HG03575 (cell line): ENCODE measurements around the gene BTBD19.
A peak's percentile ranks its signal among the peaks of the same experiment; 100 is the strongest.
"Not testable (repeated sequence)": the region's sequence is repeated elsewhere in the genome, so short reads cannot be mapped to it uniquely, and the experiment has no call there.

Experiments
- ATAC-seq: cut with Tn5 transposase; IDR thresholded peaks from one replicate; pipeline ENCODE4 v1.9.1; 2021; ENCODE audit not compliant: unreplicated experiment, insufficient number of reproducible peaks, low FRiP score; ENCODE audit errors: extremely low read depth

BTBD19 gene

DNA sequence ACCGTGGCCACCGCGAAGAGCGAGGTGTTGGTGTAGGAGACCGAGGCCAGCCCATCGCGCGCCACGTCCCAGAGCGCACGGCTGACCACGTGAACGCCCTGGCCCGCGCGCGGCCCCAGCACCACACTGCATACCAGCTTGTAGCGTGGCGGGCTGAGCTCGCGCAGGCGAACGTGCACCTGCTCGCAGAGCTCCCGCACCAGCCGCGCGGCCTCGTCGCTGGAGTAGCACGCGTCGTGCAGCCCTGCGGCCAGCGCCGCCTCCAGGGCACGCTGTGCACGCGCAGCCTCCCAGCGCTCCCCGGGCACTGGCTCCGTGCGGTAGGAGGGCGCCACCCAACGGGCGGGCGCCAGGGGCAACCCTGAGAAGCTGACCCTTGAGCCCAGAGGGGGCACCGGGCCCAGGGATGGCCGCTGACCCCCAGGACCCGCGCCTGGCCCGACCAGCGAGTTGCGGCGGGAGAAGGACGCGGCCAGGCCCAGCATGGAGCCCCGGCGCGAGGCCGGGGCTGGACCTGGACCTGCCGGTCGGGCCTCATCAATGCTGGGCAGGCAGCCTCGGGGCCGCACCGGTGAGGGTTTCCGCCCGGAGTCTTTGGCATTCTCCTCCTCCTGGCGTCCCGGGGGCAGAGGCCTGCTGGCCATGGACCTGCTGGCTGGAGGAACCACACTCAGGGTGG, 2.2 kb upstream of the BTBD19 start:
- ATAC-seq = no peak

DNA sequence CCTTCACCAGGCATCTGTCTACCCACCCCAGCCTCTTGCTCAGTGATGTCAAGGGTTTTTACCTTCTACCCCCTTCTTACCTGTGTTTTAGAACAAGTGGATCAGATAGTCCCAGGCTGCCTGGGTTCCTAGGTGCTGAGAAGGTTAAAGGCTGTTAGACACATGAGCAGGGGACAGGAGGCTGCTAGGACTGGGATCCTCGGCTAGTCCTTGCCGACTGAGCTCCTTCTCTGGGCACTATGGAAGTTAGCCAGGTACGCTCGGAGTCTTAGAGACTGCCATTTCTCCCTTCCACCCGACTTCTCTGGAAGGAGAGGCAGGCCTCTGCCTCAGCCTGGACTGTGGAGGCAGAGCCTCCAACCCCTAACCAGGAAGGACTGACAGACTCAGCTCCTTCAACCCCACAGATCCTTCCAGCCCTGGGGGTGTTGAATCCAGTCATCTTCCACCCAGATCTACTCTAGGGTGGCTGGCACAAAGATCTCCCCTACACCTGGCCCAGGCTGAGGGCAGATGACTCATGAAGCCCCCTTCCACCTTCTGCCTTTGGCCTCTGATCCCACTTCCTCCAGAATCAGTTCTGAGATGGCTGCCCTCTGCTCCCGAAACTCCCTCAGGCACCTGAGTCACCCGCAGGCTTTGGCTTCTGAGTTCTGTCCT, 1.5 kb upstream of the BTBD19 start, which contains the start of gene DYNLT4:
DYNLT4 (minus strand) TSS at position 648 of the 660 bp plus-strand sequence. CDS start 683 bp downstream, outside the sequence.
- no peak for ATAC-seq

DNA sequence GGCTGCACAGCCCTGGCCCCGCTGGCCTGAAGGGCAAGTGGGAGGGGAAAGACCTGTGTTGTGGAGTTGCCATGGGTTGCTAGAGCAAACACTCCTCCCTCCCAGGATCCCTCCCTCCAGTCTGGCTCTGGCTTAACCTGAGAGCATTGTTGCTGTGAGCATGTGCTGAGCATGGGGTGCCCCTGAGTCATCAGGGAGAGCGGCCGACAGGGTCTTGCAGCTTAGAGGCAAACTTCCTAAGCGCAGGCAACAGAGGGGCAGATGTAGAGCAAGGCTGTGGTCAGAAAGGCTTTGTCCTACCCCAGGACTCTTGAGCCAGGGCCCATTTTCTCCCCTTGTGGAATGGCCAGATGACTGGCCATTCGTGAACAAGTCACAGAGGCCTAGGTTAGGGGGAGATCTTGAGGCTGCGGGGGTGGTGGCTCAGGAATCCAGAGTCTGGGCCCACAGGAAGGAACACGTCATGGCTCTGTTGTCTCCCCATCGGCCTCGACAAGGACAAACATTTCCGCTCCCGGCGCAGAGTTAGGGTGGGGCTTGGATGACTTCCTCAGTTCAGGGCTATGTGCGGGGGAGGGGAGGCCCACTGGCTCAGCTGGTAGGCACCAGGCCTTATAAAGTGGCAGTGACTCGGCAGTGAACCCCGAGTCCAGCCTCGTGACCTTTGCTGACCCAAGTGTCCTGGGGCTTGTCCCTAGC, 810 bp upstream of the BTBD19 start:
- no peak for ATAC-seq

DNA sequence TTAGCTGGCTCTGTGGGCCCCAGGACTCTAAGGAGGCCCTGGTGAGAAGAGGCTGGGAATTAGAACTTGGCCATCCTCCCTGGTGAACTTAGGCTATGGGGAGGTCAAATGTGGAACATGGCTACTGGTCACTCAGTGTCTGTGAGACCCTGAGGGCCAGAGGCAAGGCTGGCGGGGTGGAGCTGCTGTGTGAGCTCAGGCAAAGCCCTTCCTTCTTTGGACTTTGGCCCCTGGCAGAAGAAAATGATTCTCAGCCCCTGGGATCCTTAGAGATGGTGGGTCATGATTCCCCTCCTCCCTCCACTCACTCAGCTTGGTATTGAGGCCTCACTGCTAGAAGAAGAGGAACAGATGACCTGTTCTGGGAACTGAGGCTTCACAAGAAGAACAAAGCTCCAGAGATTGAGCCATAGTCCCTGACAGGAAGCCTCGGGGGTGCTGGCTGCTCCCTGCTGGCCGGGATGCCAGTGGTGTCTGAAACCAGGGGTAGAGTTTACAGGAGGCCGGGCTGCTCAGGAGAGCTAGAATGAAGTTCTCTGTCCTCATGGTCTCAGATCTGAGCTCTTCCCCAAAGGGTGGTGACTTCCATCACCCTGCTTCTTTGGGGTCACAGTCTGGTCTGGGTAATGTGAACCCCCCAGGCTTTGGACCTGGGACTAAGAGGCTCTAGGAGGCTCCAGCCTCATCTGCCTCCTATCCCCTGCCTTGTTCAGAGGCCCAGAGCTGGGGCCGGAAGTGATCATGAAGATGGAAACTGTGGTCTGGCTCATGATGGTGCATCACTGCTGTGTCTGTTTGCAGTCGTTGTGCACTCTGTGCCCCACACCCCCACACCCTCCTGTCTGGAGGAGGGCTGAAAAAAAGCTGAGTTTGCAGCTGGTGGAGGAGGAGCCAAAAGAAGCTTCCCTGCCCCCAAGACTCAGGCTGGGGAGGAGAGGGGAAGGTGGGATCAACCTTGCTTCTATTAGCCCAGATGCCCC, 905 bp downstream of the BTBD19 start:
- ATAC-seq = peak; percentile 22

DNA sequence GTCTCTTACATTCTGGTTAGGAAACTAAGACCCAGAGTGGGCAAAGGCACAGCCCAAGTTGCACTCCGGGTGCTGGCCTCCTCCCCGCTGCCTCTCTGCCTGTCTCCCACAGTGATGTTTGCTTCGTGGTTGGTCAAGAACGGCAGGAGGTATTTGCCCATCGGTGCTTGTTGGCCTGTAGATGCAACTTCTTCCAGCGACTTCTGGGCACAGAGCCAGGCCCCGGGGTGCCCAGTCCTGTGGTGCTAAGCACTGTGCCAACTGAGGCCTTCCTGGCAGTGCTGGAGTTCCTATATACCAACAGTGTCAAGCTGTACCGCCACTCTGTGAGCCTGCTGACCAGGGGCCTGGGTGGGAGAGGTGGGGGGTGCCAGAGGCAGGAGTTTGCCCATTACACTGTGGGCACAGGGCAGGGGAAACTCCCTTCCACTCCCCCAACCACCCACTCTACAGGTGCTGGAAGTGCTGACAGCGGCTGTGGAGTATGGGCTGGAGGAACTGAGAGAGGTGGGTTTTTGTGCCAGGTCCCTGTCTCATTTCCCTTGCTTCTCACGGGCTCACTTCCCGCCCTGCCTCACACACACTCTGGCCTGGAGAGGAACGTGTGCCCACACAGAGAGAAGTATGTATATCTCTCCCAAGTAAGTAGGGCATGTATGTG, 1.9 kb downstream of the BTBD19 start:
- ATAC-seq = no peak

DNA sequence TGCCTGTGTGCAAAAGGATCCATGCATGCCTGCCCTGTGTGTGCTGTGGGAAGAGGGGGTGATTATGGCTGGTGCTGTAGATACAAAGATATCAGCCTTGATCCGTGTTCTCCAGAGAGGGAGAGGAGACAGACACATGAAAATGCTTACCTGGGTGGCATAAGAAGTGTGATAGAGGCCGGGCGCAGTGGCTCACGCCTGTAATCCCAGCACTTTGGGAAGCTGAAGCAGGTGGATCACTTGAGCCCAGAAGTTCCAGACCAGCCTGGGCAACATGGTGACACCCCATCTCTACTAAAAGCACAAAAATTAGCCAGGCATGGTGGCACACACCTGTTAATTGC, 2.4 kb downstream of the BTBD19 start:
- ATAC-seq = not testable (repeated sequence)

DNA sequence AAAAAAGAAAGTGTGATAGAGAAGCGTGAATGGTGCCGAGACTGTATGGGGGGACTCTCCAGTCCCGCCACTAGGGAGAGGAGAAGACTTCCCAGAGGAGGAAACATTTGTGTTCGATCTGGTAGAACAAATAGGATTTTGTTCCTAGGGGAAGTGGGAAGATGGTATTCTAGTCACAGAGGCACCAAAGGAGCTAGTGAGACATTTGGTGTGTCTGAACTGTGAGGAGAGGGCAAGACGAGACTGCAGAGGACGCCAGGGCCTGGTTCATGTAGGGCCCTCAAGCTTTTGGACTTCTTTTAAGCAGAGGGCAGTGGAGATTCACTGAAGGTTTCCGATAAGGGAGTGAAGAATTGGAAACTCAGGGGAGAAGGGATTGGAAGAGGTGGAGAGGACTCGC, 2.9 kb downstream of the BTBD19 start:
- ATAC-seq = no peak

DNA sequence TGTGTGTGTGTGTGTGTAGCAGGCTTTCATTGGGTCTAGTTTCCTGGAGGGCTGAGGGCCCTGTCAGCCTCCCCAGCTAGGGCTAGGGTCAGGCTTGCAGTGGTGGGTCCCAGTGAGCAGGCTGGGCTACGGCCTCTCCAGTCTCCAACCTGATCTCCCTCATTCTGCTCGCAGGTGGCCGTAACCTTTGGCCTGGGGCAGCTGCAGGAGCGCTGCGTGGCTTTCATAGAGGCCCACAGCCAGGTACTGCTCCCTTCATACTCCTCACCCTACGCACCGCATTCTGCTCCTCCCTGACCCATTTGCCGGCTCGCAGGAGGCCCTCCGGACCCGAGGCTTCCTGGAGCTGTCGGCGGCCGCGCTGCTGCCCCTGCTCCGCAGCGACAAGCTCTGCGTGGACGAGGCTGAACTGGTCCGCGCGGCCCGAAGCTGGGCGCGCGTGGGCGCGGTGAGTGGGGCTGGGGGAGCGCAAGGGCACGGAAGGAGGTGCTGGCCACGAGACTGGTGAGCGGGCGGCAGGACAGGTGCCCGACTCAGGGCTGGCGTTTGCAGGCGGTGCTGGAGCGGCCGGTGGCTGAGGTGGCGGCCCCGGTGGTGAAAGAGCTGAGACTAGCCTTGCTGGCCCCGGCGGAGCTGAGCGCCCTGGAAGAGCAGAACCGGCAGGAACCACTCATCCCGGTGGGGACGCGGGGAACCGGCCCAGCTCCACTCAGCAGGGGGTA, 4.7 kb downstream of the BTBD19 start:
- ATAC-seq = no peak

DNA sequence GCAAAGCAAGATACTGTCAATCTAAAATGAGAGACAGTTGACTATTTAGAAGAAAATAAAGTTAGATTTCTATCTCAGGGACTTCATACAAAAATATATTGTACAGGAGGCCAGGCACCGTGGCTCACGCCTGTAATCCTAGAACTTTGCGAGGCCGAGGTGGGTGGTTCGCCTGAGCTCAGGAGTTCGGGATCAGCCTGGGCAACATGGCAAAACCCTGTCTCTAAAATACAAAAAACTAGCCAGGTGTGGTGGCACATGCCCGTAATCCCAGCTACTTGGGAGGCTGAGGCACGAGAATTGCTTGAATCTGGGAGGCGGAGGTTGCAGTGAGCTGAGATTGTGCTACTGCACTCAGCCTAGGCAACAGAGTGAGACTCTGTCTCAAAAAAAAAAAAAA, 7.6 kb downstream of the BTBD19 start:
- not testable (repeated sequence) for ATAC-seq

DNA sequence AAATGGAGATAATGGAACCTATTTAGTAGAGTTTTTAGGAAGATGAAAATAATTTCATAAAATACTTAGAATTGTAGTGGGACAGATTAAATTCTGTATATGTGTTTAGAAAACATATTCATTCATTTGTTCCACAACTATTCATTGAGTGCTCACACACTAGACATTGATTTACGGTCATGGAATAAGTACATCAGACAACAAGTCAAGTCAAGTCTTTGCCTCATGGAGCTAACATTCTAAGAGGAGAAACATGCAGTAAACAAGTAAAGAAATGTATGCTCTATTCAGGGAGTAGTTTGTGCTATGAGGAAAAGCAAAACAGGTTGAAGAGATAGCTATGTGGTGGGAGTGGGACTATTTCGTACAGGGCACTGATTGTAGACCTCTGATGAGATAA, 9.0 kb downstream of the BTBD19 start:
- no peak for ATAC-seq

DNA sequence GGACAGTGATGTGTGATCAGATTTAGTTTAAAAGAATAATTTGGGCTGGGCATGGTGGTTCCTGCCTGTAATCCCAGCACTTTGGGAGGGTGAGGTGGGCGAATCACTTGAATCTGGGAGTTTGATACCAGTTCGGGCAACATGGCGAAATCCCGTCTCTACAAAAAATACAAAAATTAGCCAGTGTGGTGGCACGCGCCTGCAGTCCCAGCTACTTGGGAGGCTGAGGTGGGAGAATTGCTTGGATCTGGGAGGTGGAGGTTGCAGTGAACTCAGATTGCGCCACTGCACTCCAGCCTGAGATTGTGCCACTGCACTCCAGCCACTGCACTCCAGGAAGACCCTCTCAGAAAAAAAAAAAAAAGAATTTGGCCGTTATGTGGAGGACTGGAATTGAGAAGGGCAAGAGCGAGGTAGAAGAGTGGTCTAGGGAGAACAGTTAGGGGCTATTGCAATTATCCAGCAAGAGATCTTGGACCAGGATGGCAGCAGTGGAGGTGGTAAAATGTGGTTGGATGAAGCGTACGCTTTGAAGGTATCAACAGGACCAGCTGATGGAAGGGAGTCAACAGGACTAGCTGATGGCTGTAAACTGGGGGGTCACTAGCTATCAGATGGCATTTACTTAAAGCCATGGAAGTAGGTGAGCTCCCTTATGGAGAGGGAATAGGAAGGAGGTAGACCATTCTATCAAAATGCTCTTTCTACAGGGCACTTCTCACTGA, 9.6 kb downstream of the BTBD19 start:
- no peak for ATAC-seq

DNA sequence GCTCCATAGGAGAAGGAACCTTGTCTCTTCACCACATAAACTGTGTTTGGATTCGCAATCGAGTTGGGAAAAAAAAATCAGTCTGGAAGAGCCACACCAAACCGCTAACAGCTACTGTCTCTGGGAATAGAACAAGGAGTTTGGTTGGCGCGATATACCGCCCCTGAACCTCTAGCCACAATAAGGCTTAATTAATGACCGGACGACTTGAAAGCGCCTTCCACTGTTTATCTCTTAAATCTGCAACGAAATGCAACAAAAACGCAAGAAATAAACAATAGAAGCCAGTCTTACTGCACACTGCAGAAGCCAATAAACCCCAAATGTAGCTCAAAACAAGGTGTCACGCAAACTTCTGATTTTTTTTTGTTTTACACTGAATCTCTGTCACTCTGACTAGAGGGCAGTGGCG, 10.9 kb downstream of the BTBD19 start:
- peak; percentile 25 for ATAC-seq

DNA sequence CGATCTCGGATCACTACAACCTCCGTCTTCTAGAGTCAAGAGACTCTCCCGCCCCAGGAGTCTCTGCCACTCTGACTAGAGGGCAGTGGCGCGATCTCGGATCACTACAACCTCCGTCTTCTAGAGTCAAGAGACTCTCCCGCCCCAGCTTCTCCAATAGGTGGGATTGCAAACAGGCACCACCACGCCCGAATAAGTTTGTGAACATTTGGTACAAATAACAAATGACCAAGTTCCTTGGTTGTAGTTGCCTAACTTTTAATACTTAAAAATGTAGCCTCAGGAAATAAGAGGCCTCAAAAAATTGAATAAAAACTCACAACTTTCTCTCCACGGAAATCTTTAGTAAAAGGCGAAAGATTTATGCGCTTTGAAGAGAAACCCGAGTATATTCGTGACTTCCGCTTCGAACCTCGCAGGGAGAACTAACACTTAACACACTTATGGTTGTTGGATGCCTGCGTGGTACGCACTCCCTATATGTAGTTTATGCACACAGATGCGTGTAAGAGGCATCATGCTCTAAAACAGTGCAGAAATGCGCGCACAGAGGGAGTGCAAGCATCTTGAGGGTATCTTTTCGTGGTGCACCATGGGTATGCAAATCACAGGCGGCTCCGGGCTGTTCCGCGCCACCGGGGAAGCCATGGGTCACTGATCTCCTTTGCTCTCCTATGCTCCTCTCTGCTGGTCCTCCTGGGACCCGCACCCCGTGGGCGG, 11.4 kb downstream of the BTBD19 start:
- ATAC-seq = peak; percentile 36

DNA sequence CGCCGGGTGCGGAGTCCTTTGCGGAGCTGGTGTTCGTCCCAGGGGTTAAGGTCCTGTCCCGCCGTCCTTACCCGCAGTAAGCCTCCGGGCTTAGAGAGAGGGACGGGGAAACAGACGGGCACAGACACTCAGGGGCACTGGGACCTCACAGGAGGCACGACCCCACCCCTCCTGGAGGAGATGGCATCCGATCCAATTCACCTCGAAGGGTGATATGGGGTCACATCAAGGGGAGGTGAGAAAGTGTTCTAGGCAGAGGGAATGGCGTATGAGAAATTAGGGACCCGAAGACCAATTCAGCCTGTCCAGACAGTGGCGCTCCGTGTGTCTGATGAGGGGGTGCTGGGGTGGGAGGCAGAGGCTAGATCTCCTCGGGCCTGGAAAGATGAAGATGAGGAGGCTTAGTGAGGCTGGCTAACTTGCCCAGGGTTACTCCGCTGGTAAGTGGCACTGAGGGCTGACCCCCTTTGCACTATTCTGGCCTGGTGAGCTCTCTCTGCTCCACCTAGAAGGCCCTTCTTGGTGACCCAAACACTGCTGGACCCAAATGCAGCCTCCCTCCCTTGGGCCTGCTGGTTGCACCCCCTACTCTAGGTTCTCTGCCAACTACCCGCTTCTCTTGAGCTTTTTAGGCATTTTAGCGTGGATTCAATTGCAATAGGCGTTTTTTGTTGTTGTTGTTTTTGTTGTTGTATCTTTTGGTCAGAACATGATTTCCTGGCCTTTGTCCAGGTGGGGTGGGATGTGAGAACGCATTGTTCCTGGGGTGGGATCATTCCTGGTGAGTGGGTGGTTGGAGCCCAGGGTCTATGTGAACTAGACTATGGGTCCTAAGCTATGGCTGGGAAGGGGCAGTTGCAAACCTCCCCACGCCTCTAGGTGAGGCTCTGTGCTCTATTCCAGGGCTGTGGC, 12.3 kb downstream of the BTBD19 start:
- no peak for ATAC-seq

DNA sequence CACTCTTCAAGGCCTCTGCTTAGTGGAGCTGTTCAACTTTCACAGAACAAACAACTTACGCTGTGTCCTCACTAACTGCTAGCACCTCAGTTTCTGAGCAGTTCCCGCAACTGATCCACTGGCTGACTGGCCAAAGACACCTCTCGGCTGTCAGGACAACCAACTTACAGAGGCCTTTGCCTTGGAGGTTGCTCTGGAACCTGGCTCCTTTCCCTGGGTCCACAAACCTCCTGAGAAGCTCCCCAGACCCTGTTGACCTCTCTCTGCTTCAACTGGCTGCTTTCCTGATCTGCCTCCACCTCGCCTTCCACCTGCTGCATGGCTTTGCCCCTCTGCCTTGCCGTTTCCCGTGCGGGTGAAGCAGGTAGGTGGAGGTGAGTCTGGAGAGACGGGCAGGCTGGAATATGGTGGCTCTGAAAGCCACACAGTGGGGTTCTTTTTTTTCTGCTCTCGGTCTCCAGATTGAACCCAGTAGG, 13.0 kb downstream of the BTBD19 start:
- ATAC-seq = no peak
